GM23338 (cell line): ENCODE data around the gene PLEKHH3. TPM values are rescaled to one million over a fixed set of nuclear protein-coding genes. Genes with fewer than 3 reads are reported as not detected.
A peak's percentile ranks its signal among the peaks of the same experiment; 100 is the strongest.

Experiments
- ATAC-seq: fragments of 200-7000 bp; cut with Tn5 transposase; 3 replicates; pipeline ENCODE4 v1.9.1; 2020
- DNase-seq: peaks from one replicate; pipeline ENCODE4 v3.0.0-alpha.2; 2015; ENCODE audit warnings: low spot score
- H2AFZ ChIP-seq: fragments of 200-600 bp; sonication (generic); 2 replicates; pipeline ENCODE4 v1.8.0; 2016; ENCODE audit warnings: antibody characterized with exemption, mild to moderate bottlenecking, moderate library complexity
- H3F3A ChIP-seq: fragments of 200-600 bp; sonication (generic); replicated peaks from 2 replicates; pipeline ENCODE4 v1.8.0; 2017; ENCODE audit warnings: antibody characterized with exemption, mixed run types, low read depth
- H3K27ac ChIP-seq: fragments of 200-600 bp; sonication (generic); 2 replicates; pipeline ENCODE4 v1.6.1; 2016; ENCODE audit warnings: low read depth
- H3K27me3 ChIP-seq: fragments of 200-600 bp; sonication (generic); 2 replicates; pipeline ENCODE4 v1.8.0; 2016; ENCODE audit warnings: mild to moderate bottlenecking, mixed run types, moderate library complexity; ENCODE audit not compliant: insufficient read depth
- H3K36me3 ChIP-seq: fragments of 200-600 bp; sonication (generic); 2 replicates; pipeline ENCODE4 v1.8.0; 2016; ENCODE audit warnings: mild to moderate bottlenecking; ENCODE audit not compliant: insufficient read depth
- H3K4me1 ChIP-seq: fragments of 200-600 bp; sonication (generic); 2 replicates; pipeline ENCODE4 v1.8.0; 2016; ENCODE audit warnings: mild to moderate bottlenecking, moderate library complexity; ENCODE audit not compliant: insufficient read depth
- H3K4me2 ChIP-seq: fragments of 200-600 bp; sonication (generic); 2 replicates; pipeline ENCODE4 v1.7.1; 2017; ENCODE audit warnings: mixed run types
- H3K4me3 ChIP-seq: fragments of 200-600 bp; sonication (generic); 2 replicates; pipeline ENCODE4 v1.6.1; 2016; ENCODE audit warnings: mixed run types
- H3K79me2 ChIP-seq: fragments of 200-600 bp; sonication (generic); replicated peaks from 2 replicates; pipeline ENCODE4 v1.8.0; 2017; ENCODE audit warnings: mild to moderate bottlenecking; ENCODE audit not compliant: insufficient read depth
- H3K9me2 ChIP-seq: fragments of 200-600 bp; sonication (generic); 2 replicates; pipeline ENCODE4 v1.8.0; 2017; ENCODE audit not compliant: insufficient read depth
- H4K20me1 ChIP-seq: fragments of 200-600 bp; sonication (generic); replicated peaks from 2 replicates; pipeline ENCODE4 v1.8.0; 2017; ENCODE audit warnings: mild to moderate bottlenecking; ENCODE audit not compliant: insufficient read depth
- H3K27ac Mint-ChIP-seq: 2 replicates; pipeline ENCODE4 v1.8.0; 2020; ENCODE audit warnings: inconsistent platforms, mild to moderate bottlenecking, moderate library complexity, mixed read lengths
- H3K27me3 Mint-ChIP-seq: 3 replicates; pipeline ENCODE4 v1.8.0; 2022; ENCODE audit warnings: low read depth, mild to moderate bottlenecking, moderate library complexity, mixed read lengths, inconsistent platforms; ENCODE audit not compliant: insufficient read depth, poor library complexity
- H3K36me3 Mint-ChIP-seq: 3 replicates; pipeline ENCODE4 v1.8.0; 2021; ENCODE audit warnings: low read depth, mild to moderate bottlenecking, inconsistent platforms, moderate library complexity, mixed read lengths
- H3K4me1 Mint-ChIP-seq: 3 replicates; pipeline ENCODE4 v1.8.0; 2020; ENCODE audit warnings: mild to moderate bottlenecking, inconsistent platforms, mixed read lengths
- H3K4me3 Mint-ChIP-seq: 3 replicates; pipeline ENCODE4 v1.8.0; 2021; ENCODE audit warnings: moderate library complexity, mild to moderate bottlenecking, inconsistent platforms, mixed read lengths
- H3K9me3 Mint-ChIP-seq: 3 replicates; pipeline ENCODE4 v1.8.0; 2020; ENCODE audit warnings: moderate library complexity, mild to moderate bottlenecking, inconsistent platforms, mixed read lengths
- CREB1 ChIP-seq: fragments of 250-450 bp; sonication (Bioruptor Pico); IDR thresholded peaks from 2 replicates; pipeline ENCODE4 v1.5.0; 2020; ENCODE audit warnings: low read depth, mild to moderate bottlenecking, moderate library complexity
- CTCF ChIP-seq, 2 experiments: fragments of 200-600 bp in 1 of 2; sonication (generic) in 1 of 2; conservative IDR thresholded peaks; 2 replicates each; pipeline versions ENCODE4 v1.5.1 to v1.6.1; 2016 to 2017; ENCODE audit warnings: antibody characterized with exemption in 2 of 2, low read depth in 2 of 2, mild to moderate bottlenecking in 2 of 2, moderate library complexity in 1 of 2
- ETS1 ChIP-seq: IDR thresholded peaks from 2 replicates; pipeline ENCODE4 v1.6.1; 2016; ENCODE audit warnings: antibody characterized with exemption
- EZH2 ChIP-seq: fragments of 200-600 bp; sonication (generic); IDR thresholded peaks from one replicate; pipeline ENCODE4 v1.8.0; 2017; ENCODE audit warnings: antibody characterized with exemption, mild to moderate bottlenecking, low read depth; ENCODE audit not compliant: unreplicated experiment
- EZH2phosphoT487 ChIP-seq: fragments of 200-600 bp; sonication (generic); IDR thresholded peaks from one replicate; pipeline ENCODE4 v1.8.1; 2018; ENCODE audit warnings: antibody characterized with exemption; ENCODE audit not compliant: unreplicated experiment
- JUNB ChIP-seq: IDR thresholded peaks from one replicate; pipeline ENCODE4 v1.6.1; 2016; ENCODE audit warnings: antibody characterized with exemption; ENCODE audit not compliant: unreplicated experiment
- NANOG ChIP-seq: IDR thresholded peaks from 2 replicates; pipeline ENCODE4 v1.6.1; 2016; ENCODE audit warnings: antibody characterized with exemption, borderline replicate concordance
- POLR2AphosphoS5 ChIP-seq: IDR thresholded peaks from 2 replicates; pipeline ENCODE4 v1.6.1; 2016; ENCODE audit warnings: antibody characterized with exemption, low read depth
- REST ChIP-seq: IDR thresholded peaks from one replicate; pipeline ENCODE4 v1.6.1; 2018; ENCODE audit warnings: antibody characterized with exemption; ENCODE audit not compliant: unreplicated experiment
- STAT1 ChIP-seq: IDR thresholded peaks from one replicate; pipeline ENCODE4 v1.6.1; 2016; ENCODE audit warnings: antibody characterized with exemption; ENCODE audit not compliant: unreplicated experiment
- ZNF114 ChIP-seq: fragments of 250-450 bp; sonication (Bioruptor Pico); IDR thresholded peaks from 2 replicates; pipeline ENCODE4 v1.5.0; 2020; ENCODE audit warnings: mild to moderate bottlenecking, moderate library complexity
- ZNF331 ChIP-seq: fragments of 250-450 bp; sonication (Bioruptor Pico); IDR thresholded peaks from 2 replicates; pipeline ENCODE4 v1.5.0; 2020; ENCODE audit warnings: low read depth, mild to moderate bottlenecking, moderate library complexity
- polyA plus RNA-seq: library from polyadenylated mRNA; unstranded; fragments of >200 nt; fragmentation: Nextera tagmentation; extraction: Ambion mirVana; gene quantifications from 2 replicates; pipeline ENCODE4 v1.2.1, GENCODE V29; 2016
- total RNA-seq: library from RNA; depleted of rRNA; stranded (reverse); fragments of >200 nt; shearing (Covaris generic); gene quantifications from 2 replicates; pipeline ENCODE4 v1.2.3, GENCODE V29; 2014
- TF ChIP-seq, protein P1 (sequence below): fragments of 250-450 bp; sonication (Bioruptor Pico); IDR thresholded peaks from 2 replicates; pipeline ENCODE4 v1.5.0; 2020; ENCODE audit warnings: mild to moderate bottlenecking, moderate library complexity

Gene PLEKHH3
- total and polyA plus RNA-seq, 2 experiments from 2014 or later = 10.9 to 24.2 TPM

DNA sequence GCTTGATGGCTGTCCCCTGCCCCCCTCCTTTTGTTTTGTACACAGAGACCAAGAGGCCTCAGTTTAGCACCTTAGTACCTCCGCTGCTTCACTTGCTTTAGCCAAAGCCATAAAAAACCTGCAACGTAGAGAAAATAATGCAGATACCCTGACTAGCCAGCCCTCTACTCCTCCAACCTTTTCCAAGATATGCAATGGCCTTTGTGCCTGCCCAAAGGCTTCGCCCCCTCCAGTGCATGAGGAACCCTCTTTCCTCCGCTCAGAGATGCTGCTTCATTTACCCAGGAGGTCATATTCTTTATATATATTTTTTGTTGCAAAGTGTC is 22.6 kb upstream of the PLEKHH3 start:
- no peaks in the 10 kb centered on the region for H3K79me2 ChIP-seq
- no peaks in the 10 kb centered on the region; the same call in 1 of the 2 replicates for H3K4me1 ChIP-seq
- peaks cover 6% of the 10 kb centered on the region; the same call in 1 of the 2 replicates for H4K20me1 ChIP-seq
- TF ChIP-seq POLR2AphosphoS5 = no peak
- no peak for TF ChIP-seq STAT1
- TF ChIP-seq REST = no peak
- no peak for TF ChIP-seq ZNF114 (CRISPR knock-in tag)
- TF ChIP-seq EZH2 = no peak
- TF ChIP-seq ZNF331 (CRISPR knock-in tag) = no peak
- TF ChIP-seq JUNB = no peak
- no peak for TF ChIP-seq EZH2phosphoT487
- TF ChIP-seq, protein P1, sequence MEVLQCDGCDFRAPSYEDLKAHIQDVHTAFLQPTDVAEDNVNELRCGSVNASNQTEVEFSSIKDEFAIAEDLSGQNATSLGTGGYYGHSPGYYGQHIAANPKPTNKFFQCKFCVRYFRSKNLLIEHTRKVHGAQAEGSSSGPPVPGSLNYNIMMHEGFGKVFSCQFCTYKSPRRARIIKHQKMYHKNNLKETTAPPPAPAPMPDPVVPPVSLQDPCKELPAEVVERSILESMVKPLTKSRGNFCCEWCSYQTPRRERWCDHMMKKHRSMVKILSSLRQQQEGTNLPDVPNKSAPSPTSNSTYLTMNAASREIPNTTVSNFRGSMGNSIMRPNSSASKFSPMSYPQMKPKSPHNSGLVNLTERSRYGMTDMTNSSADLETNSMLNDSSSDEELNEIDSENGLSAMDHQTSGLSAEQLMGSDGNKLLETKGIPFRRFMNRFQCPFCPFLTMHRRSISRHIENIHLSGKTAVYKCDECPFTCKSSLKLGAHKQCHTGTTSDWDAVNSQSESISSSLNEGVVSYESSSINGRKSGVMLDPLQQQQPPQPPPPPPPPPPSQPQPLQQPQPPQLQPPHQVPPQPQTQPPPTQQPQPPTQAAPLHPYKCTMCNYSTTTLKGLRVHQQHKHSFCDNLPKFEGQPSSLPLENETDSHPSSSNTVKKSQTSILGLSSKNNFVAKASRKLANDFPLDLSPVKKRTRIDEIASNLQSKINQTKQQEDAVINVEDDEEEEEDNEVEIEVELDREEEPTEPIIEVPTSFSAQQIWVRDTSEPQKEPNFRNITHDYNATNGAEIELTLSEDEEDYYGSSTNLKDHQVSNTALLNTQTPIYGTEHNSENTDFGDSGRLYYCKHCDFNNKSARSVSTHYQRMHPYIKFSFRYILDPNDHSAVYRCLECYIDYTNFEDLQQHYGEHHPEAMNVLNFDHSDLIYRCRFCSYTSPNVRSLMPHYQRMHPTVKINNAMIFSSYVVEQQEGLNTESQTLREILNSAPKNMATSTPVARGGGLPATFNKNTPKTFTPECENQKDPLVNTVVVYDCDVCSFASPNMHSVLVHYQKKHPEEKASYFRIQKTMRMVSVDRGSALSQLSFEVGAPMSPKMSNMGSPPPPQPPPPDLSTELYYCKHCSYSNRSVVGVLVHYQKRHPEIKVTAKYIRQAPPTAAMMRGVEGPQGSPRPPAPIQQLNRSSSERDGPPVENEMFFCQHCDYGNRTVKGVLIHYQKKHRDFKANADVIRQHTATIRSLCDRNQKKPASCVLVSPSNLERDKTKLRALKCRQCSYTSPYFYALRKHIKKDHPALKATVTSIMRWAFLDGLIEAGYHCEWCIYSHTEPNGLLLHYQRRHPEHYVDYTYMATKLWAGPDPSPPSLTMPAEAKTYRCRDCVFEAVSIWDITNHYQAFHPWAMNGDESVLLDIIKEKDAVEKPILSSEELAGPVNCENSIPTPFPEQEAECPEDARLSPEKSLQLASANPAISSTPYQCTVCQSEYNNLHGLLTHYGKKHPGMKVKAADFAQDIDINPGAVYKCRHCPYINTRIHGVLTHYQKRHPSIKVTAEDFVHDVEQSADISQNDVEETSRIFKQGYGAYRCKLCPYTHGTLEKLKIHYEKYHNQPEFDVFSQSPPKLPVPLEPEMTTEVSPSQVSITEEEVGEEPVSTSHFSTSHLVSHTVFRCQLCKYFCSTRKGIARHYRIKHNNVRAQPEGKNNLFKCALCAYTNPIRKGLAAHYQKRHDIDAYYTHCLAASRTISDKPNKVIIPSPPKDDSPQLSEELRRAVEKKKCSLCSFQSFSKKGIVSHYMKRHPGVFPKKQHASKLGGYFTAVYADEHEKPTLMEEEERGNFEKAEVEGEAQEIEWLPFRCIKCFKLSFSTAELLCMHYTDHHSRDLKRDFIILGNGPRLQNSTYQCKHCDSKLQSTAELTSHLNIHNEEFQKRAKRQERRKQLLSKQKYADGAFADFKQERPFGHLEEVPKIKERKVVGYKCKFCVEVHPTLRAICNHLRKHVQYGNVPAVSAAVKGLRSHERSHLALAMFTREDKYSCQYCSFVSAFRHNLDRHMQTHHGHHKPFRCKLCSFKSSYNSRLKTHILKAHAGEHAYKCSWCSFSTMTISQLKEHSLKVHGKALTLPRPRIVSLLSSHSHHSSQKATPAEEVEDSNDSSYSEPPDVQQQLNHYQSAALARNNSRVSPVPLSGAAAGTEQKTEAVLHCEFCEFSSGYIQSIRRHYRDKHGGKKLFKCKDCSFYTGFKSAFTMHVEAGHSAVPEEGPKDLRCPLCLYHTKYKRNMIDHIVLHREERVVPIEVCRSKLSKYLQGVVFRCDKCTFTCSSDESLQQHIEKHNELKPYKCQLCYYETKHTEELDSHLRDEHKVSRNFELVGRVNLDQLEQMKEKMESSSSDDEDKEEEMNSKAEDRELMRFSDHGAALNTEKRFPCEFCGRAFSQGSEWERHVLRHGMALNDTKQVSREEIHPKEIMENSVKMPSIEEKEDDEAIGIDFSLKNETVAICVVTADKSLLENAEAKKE (CRISPR knock-in tag) = no peak
- TF ChIP-seq CREB1 = no peak
- TF ChIP-seq ETS1 = no peak
- no peak for TF ChIP-seq NANOG
- TF ChIP-seq CTCF (conservative IDR thresholded peaks at IDR 0.05; ENCODE audit: low read depth in 2 of 2) = no peak
- H3K27me3 ChIP-seq = no peaks in the 10 kb centered on the region
- no peak overlapping the region for H3K4me2 ChIP-seq
- H2AFZ ChIP-seq = no peak overlapping the region
- H3K9me2 ChIP-seq = no peaks in the 10 kb centered on the region
- no peak overlapping the region for H3K4me3 Mint-ChIP-seq
- H3K4me1 Mint-ChIP-seq = peaks cover 10% of the 10 kb centered on the region
- no peak overlapping the region for H3K4me3 ChIP-seq
- peaks cover 11% of the 10 kb centered on the region for H3K27me3 Mint-ChIP-seq
- H3K27ac Mint-ChIP-seq = 0 out of 2 replicates have a peak overlapping the region, but pooled peaks have one; percentile 63
- H3K36me3 ChIP-seq = peaks cover 6% of the 10 kb centered on the region; the same call in 1 of the 2 replicates
- no peaks in the 10 kb centered on the region; the same call in 1 of the 3 replicates for H3K9me3 Mint-ChIP-seq
- no peaks in the 10 kb centered on the region for H3F3A ChIP-seq
- no peak for DNase-seq
- H3K27ac ChIP-seq = no peak overlapping the region
- H3K36me3 Mint-ChIP-seq = peaks cover 25% of the 10 kb centered on the region
- no peak for ATAC-seq
